Smooth muscle cell of the brain vasculature (primary cell): ENCODE results near the gene TDRD9.

Source experiments
- DNase-seq: peaks from one replicate; pipeline ENCODE4 v3.0.0-alpha.2; 2012; ENCODE audit warnings: low read depth, low spot score

TDRD9 gene

GRCh38 chr14:104090071-104090748 is 162.0 kb downstream of the TDRD9 start:
- no peak for DNase-seq

GRCh38 chr14:104091061-104091926 is 163.0 kb downstream of the TDRD9 start:
- DNase-seq: no peak

- no peak for DNase-seq
Observed at GRCh38 chr14:104091927-104092771, 163.9 kb downstream of the TDRD9 start.

GRCh38 chr14:104092931-104093365 is 164.7 kb downstream of the TDRD9 start:
- DNase-seq: no peak

- DNase-seq: no peak
Observed at GRCh38 chr14:104093366-104094055, 165.3 kb downstream of the TDRD9 start.

- DNase-seq: no peak
Observed at GRCh38 chr14:104094056-104094708, 165.9 kb downstream of the TDRD9 start.

GRCh38 chr14:104094709-104095425 is 166.6 kb downstream of the TDRD9 start:
- DNase-seq: no peak

- no peak for DNase-seq
Observed at GRCh38 chr14:104095426-104096310, 167.4 kb downstream of the TDRD9 start.

- no peak for DNase-seq
Observed at GRCh38 chr14:104096318-104096717, 168.1 kb downstream of the TDRD9 start.

- no peak for DNase-seq
Observed at GRCh38 chr14:104096751-104097700, 168.8 kb downstream of the TDRD9 start.

GRCh38 chr14:104098272-104099095 is 170.2 kb downstream of the TDRD9 start:
- no peak for DNase-seq

GRCh38 chr14:104099096-104100041 is 171.1 kb downstream of the TDRD9 start:
- no peak for DNase-seq

GRCh38 chr14:104100171-104101085 is 172.2 kb downstream of the TDRD9 start:
- DNase-seq: no peak

- no peak for DNase-seq
Observed at GRCh38 chr14:104101086-104101621, 172.9 kb downstream of the TDRD9 start.
